Ishikawa (cell line): Measurements from ENCODE around the gene FOXP2.

Experiments
- EGR1 ChIP-seq: IDR thresholded peaks from 2 replicates; pipeline ENCODE4 v1.6.1; 2012
- RAD21 ChIP-seq: IDR thresholded peaks from 2 replicates; pipeline ENCODE4 v1.6.1; 2012; ENCODE audit warnings: low read depth
- REST ChIP-seq: IDR thresholded peaks from 2 replicates; pipeline ENCODE4 v1.6.1; 2012; ENCODE audit warnings: low read depth, mild to moderate bottlenecking
- USF1 ChIP-seq: IDR thresholded peaks from 2 replicates; pipeline ENCODE4 v1.6.1; 2012

GRCh38 chr7:114718861-114719260 lies 304.2 kb downstream of the FOXP2 start:
- no peak for TF ChIP-seq REST
- no peak for TF ChIP-seq USF1
- TF ChIP-seq RAD21, result no peak
- TF ChIP-seq EGR1, result no peak
